HEK293 (cell line): Measurements from ENCODE around the gene MAGOHB.

Experiments used
- BCL11A ChIP-seq: fragments of 450-650 bp; formaldehyde crosslinking; IDR thresholded peaks from 2 replicates; pipeline ENCODE4 v1.5.1; 2016; ENCODE audit warnings: low read depth, missing biosample characterization, missing genetic modification characterization
- HOXC10 ChIP-seq: sonication (generic); formaldehyde crosslinking; IDR thresholded peaks from 2 replicates; pipeline ENCODE4 v1.8.1; 2023; ENCODE audit warnings: mild to moderate bottlenecking, missing genetic modification reagents
- KLF16 ChIP-seq: fragments of 450-650 bp; formaldehyde crosslinking; IDR thresholded peaks from 2 replicates; pipeline ENCODE4 v1.5.1; 2017; ENCODE audit warnings: missing biosample characterization, missing genetic modification characterization
- ZNF175 ChIP-seq: fragments of 450-650 bp; formaldehyde crosslinking; IDR thresholded peaks from 2 replicates; pipeline ENCODE4 v1.5.1; 2016; ENCODE audit warnings: missing biosample characterization, missing genetic modification characterization
- ZNF24 ChIP-seq: fragments of 450-650 bp; formaldehyde crosslinking; IDR thresholded peaks from 2 replicates; pipeline ENCODE4 v1.5.1; 2016; ENCODE audit warnings: missing biosample characterization, missing genetic modification characterization
- ZNF433 ChIP-seq: fragments of 450-650 bp; formaldehyde crosslinking; IDR thresholded peaks from 2 replicates; pipeline ENCODE4 v1.5.1; 2016; ENCODE audit warnings: missing biosample characterization, missing genetic modification characterization, low read depth
- ZNF747 ChIP-seq: fragments of 450-650 bp; formaldehyde crosslinking; IDR thresholded peaks from 2 replicates; pipeline ENCODE4 v1.5.1; 2016; ENCODE audit warnings: missing biosample characterization, missing genetic modification characterization
- TF ChIP-seq, protein P1 (sequence below): fragments of 450-650 bp; formaldehyde crosslinking; IDR thresholded peaks from 2 replicates; pipeline ENCODE4 v1.5.1; 2016; ENCODE audit warnings: missing biosample characterization, missing genetic modification characterization
- TF ChIP-seq, protein P2 (sequence below): fragments of 450-650 bp; formaldehyde crosslinking; IDR thresholded peaks from 2 replicates; pipeline ENCODE4 v1.5.1; 2016; ENCODE audit warnings: missing biosample characterization, missing genetic modification characterization

DNA sequence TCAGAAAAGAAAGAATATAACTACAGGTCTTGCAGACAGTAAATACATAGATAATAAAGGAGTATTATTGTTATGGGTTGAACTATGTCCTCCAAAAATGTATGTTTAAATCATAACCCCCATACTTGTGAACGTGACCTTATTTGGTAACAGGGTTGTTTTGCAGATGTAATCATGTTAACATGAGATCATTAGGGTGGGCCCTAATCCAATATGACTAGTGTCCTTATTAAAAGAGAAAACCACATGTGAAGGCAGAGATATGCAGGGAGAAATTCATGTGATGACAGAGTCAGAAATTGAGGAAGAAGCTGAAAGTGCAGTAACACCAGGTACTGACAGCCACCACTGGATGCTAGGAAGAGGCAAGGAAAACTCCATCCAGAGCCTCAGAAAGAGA is 29.0 kb downstream of the MAGOHB start:
- TF ChIP-seq ZNF175 (tag by site-specific recombination) (no peak), ZNF747 (tag by site-specific recombination) (no peak), HOXC10 (CRISPR knock-in tag) (no peak), ZNF433 (tag by site-specific recombination) (no peak), ZNF24 (tag by site-specific recombination) (no peak), BCL11A (no peak), KLF16 (tag by site-specific recombination) (no peak)
- TF ChIP-seq, protein P1, sequence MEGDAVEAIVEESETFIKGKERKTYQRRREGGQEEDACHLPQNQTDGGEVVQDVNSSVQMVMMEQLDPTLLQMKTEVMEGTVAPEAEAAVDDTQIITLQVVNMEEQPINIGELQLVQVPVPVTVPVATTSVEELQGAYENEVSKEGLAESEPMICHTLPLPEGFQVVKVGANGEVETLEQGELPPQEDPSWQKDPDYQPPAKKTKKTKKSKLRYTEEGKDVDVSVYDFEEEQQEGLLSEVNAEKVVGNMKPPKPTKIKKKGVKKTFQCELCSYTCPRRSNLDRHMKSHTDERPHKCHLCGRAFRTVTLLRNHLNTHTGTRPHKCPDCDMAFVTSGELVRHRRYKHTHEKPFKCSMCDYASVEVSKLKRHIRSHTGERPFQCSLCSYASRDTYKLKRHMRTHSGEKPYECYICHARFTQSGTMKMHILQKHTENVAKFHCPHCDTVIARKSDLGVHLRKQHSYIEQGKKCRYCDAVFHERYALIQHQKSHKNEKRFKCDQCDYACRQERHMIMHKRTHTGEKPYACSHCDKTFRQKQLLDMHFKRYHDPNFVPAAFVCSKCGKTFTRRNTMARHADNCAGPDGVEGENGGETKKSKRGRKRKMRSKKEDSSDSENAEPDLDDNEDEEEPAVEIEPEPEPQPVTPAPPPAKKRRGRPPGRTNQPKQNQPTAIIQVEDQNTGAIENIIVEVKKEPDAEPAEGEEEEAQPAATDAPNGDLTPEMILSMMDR (tag by site-specific recombination), result no peak
- TF ChIP-seq, protein P2, sequence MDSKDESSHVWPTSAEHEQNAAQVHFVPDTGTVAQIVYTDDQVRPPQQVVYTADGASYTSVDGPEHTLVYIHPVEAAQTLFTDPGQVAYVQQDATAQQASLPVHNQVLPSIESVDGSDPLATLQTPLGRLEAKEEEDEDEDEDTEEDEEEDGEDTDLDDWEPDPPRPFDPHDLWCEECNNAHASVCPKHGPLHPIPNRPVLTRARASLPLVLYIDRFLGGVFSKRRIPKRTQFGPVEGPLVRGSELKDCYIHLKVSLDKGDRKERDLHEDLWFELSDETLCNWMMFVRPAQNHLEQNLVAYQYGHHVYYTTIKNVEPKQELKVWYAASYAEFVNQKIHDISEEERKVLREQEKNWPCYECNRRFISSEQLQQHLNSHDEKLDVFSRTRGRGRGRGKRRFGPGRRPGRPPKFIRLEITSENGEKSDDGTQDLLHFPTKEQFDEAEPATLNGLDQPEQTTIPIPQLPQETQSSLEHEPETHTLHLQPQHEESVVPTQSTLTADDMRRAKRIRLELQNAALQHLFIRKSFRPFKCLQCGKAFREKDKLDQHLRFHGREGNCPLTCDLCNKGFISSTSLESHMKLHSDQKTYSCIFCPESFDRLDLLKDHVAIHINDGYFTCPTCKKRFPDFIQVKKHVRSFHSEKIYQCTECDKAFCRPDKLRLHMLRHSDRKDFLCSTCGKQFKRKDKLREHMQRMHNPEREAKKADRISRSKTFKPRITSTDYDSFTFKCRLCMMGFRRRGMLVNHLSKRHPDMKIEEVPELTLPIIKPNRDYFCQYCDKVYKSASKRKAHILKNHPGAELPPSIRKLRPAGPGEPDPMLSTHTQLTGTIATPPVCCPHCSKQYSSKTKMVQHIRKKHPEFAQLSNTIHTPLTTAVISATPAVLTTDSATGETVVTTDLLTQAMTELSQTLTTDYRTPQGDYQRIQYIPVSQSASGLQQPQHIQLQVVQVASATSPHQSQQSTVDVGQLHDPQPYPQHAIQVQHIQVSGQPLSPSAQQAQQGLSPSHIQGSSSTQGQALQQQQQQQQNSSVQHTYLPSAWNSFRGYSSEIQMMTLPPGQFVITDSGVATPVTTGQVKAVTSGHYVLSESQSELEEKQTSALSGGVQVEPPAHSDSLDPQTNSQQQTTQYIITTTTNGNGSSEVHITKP (tag by site-specific recombination), result no peak
